Endothelial cell of umbilical vein (primary cell): ENCODE measurements around the gene LCMT1.

Source experiments
- CTCF ChIP-seq, 2 donors: IDR thresholded peaks; 1 replicate in 1 of 2; 2 replicates in 1 of 2; pipeline ENCODE4 v1.5.1; 2011; ENCODE audit warnings: low read length in 2 of 2, mild to moderate bottlenecking in 2 of 2, moderate library complexity in 2 of 2, control low read depth in 1 of 2, inconsistent platforms in 1 of 2, low read depth in 1 of 2; ENCODE audit not compliant: insufficient read depth in 1 of 2; ENCODE audit errors: extremely low read depth in 1 of 2
- EZH2 ChIP-seq: IDR thresholded peaks from 2 replicates; pipeline ENCODE4 v1.6.1; 2012; ENCODE audit warnings: borderline replicate concordance, low read depth, mild to moderate bottlenecking, moderate library complexity, low read length, inconsistent platforms; ENCODE audit not compliant: severe bottlenecking
- MYC ChIP-seq: IDR thresholded peaks from one replicate; pipeline ENCODE4 v1.6.1; 2011; ENCODE audit warnings: mild to moderate bottlenecking, low read depth, low read length
- POLR2A ChIP-seq: IDR thresholded peaks from 2 replicates; pipeline ENCODE4 v1.6.1; 2012; ENCODE audit warnings: low read depth, mild to moderate bottlenecking, control low read depth, low read length
- POLR2AphosphoS5 ChIP-seq: IDR thresholded peaks from 2 replicates; pipeline ENCODE4 v1.6.1; 2012; ENCODE audit warnings: low read depth, mild to moderate bottlenecking, control low read depth, low read length, moderate library complexity; ENCODE audit not compliant: insufficient read depth

- no peak for TF ChIP-seq EZH2
- no peak for TF ChIP-seq CTCF (IDR thresholded peaks at IDR 0.05; ENCODE audit: extremely low read depth in 1 of 2, insufficient read depth in 1 of 2, low read depth in 1 of 2, low read length in 2 of 2)
- TF ChIP-seq POLR2A = no peak
- no peak for TF ChIP-seq POLR2AphosphoS5
- TF ChIP-seq MYC = no peak
Observed at GRCh38 chr16:25192096-25192495, 80.6 kb downstream of the LCMT1 start.
